Measurements from ENCODE around the gene SLC13A4.
"Not testable (repeated sequence)": the region's sequence is repeated elsewhere in the genome, so short reads cannot be mapped to it uniquely, and the experiment has no call there.

SLC13A4 gene

GRCh38 chr7:135678612-135679575 is 49.1 kb downstream of the SLC13A4 start:
- ATAC-seq (no peak), DNase-seq (no peak)
- H3K27me3 Mint-ChIP-seq: no peaks in the 10 kb centered on the region
- H3K4me3 Mint-ChIP-seq: no peak overlapping the region
- H3K4me1 Mint-ChIP-seq: peaks cover 4% of the 10 kb centered on the region
- peaks cover 11% of the 10 kb centered on the region for H3K36me3 Mint-ChIP-seq (ENCODE audit: low read depth)
- no peaks in the 10 kb centered on the region for H3K9me3 Mint-ChIP-seq
- H3K27ac Mint-ChIP-seq: no peak overlapping the region

GRCh38 chr7:135673360-135673706 is 54.7 kb downstream of the SLC13A4 start:
- Mint-ChIP-seq H3K27me3 (no peaks in the 10 kb centered on the region), H3K9me3 (peaks cover 4% of the 10 kb centered on the region), H3K4me1 (peaks cover 16% of the 10 kb centered on the region), H3K36me3 (ENCODE audit: low read depth) (peaks cover 29% of the 10 kb centered on the region), H3K27ac (no peak overlapping the region), H3K4me3 (no peak overlapping the region)
- no peak for ATAC-seq
- no peak for DNase-seq

- H3K27ac Mint-ChIP-seq: no peak overlapping the region
- H3K27me3 Mint-ChIP-seq: no peaks in the 10 kb centered on the region
- H3K4me1 Mint-ChIP-seq: peaks cover 16% of the 10 kb centered on the region
- peaks cover 4% of the 10 kb centered on the region for H3K9me3 Mint-ChIP-seq
- no peak for DNase-seq
- peak; percentile 59 for ATAC-seq
- H3K4me3 Mint-ChIP-seq: no peak overlapping the region
- H3K36me3 Mint-ChIP-seq (ENCODE audit: low read depth): peaks cover 33% of the 10 kb centered on the region
These were observed 55.2 kb downstream of the SLC13A4 start for GRCh38 chr7:135672560-135673359.

- Mint-ChIP-seq H3K9me3 (peaks cover 4% of the 10 kb centered on the region), H3K4me3 (no peak overlapping the region), H3K4me1 (peaks cover 35% of the 10 kb centered on the region), H3K27me3 (no peaks in the 10 kb centered on the region), H3K36me3 (ENCODE audit: low read depth) (peaks cover 37% of the 10 kb centered on the region), H3K27ac (no peak overlapping the region)
- DNase-seq: no peak
- no peak for ATAC-seq
These were observed 57.8 kb downstream of the SLC13A4 start for GRCh38 chr7:135670179-135670578.

- no peak overlapping the region for H3K27ac Mint-ChIP-seq
- ATAC-seq (no peak), DNase-seq (no peak)
- H3K4me3 Mint-ChIP-seq: no peak overlapping the region
- H3K36me3 Mint-ChIP-seq (ENCODE audit: low read depth): peaks cover 36% of the 10 kb centered on the region
- peaks cover 4% of the 10 kb centered on the region for H3K9me3 Mint-ChIP-seq
- peaks cover 39% of the 10 kb centered on the region for H3K4me1 Mint-ChIP-seq
- H3K27me3 Mint-ChIP-seq: no peaks in the 10 kb centered on the region
These were observed 58.2 kb downstream of the SLC13A4 start for GRCh38 chr7:135669774-135670173.

GRCh38 chr7:135668852-135669395 is 59.1 kb downstream of the SLC13A4 start:
- Mint-ChIP-seq H3K36me3 (ENCODE audit: low read depth) (peaks cover 35% of the 10 kb centered on the region), H3K4me1 (peaks cover 48% of the 10 kb centered on the region)
- H3K4me3 Mint-ChIP-seq, H3K27me3 Mint-ChIP-seq, H3K27ac Mint-ChIP-seq, ATAC-seq, H3K9me3 Mint-ChIP-seq, DNase-seq: not testable (repeated sequence)

GRCh38 chr7:135667626-135668025 is 60.4 kb downstream of the SLC13A4 start:
- not testable (repeated sequence) for ATAC-seq, H3K27ac Mint-ChIP-seq, DNase-seq, H3K9me3 Mint-ChIP-seq, H3K4me3 Mint-ChIP-seq, H3K27me3 Mint-ChIP-seq
- peaks cover 27% of the 10 kb centered on the region for H3K36me3 Mint-ChIP-seq (ENCODE audit: low read depth)
- H3K4me1 Mint-ChIP-seq: peaks cover 56% of the 10 kb centered on the region

- DNase-seq (no peak), ATAC-seq (no peak)
- Mint-ChIP-seq H3K4me1 (peaks cover 56% of the 10 kb centered on the region), H3K4me3 (no peak overlapping the region), H3K36me3 (ENCODE audit: low read depth) (peaks cover 27% of the 10 kb centered on the region), H3K27ac (no peak overlapping the region), H3K9me3 (peaks cover 4% of the 10 kb centered on the region), H3K27me3 (no peaks in the 10 kb centered on the region)
These were observed 61.1 kb downstream of the SLC13A4 start for GRCh38 chr7:135666846-135667245.

GRCh38 chr7:135666156-135666555 is 61.8 kb downstream of the SLC13A4 start:
- DNase-seq (no peak), ATAC-seq (no peak)
- Mint-ChIP-seq H3K9me3 (peaks cover 4% of the 10 kb centered on the region), H3K27ac (no peak overlapping the region), H3K36me3 (ENCODE audit: low read depth) (peaks cover 29% of the 10 kb centered on the region), H3K4me1 (peaks cover 61% of the 10 kb centered on the region), H3K4me3 (no peak overlapping the region), H3K27me3 (no peaks in the 10 kb centered on the region)

GRCh38 chr7:135665042-135665441 is 62.9 kb downstream of the SLC13A4 start:
- Mint-ChIP-seq H3K36me3 (ENCODE audit: low read depth) (peaks cover 29% of the 10 kb centered on the region), H3K4me1 (peaks cover 60% of the 10 kb centered on the region), H3K27me3 (no peaks in the 10 kb centered on the region), H3K4me3 (peak overlapping the region; percentile 45), H3K27ac (no peak overlapping the region), H3K9me3 (peaks cover 4% of the 10 kb centered on the region)
- no peak for ATAC-seq
- no peak for DNase-seq

GRCh38 chr7:135664046-135664589 is 63.9 kb downstream of the SLC13A4 start:
- ATAC-seq (peak; percentile 34), DNase-seq (no peak)
- H3K36me3 Mint-ChIP-seq (ENCODE audit: low read depth): peaks cover 29% of the 10 kb centered on the region
- H3K27me3 Mint-ChIP-seq: no peaks in the 10 kb centered on the region
- H3K9me3 Mint-ChIP-seq: peaks cover 4% of the 10 kb centered on the region
- H3K4me1 Mint-ChIP-seq: peaks cover 57% of the 10 kb centered on the region
- peak overlapping the region; percentile 70 for H3K27ac Mint-ChIP-seq
- peak overlapping the region; percentile 98 for H3K4me3 Mint-ChIP-seq

- H3K36me3 Mint-ChIP-seq (ENCODE audit: low read depth): peaks cover 14% of the 10 kb centered on the region
- peak within 1 kb of the TSS; percentile 99 for H3K27ac Mint-ChIP-seq
- ATAC-seq (peak; percentile 86), DNase-seq (peak; percentile 97)
- H3K9me3 Mint-ChIP-seq: no peaks in the 10 kb centered on the region
- peak within 1 kb of the TSS; percentile 98 for H3K4me3 Mint-ChIP-seq
- H3K4me1 Mint-ChIP-seq: peaks cover 51% of the 10 kb centered on the region
- no peaks in the 10 kb centered on the region for H3K27me3 Mint-ChIP-seq
These were observed 65.4 kb downstream of the SLC13A4 start, which contains the start of gene STMP1 for GRCh38 chr7:135662373-135663114. TSS of gene STMP1 (plus strand) at chr7:135662514.

GRCh38 chr7:135662123-135662372 is 65.9 kb downstream of the SLC13A4 start:
- ATAC-seq: no peak
- Mint-ChIP-seq H3K4me3 (peak overlapping the region; percentile 98), H3K27ac (peak overlapping the region; percentile 99)

More at GRCh38 chr7:135662123-135662372, 65.9 kb downstream of the SLC13A4 start:
- no peak for DNase-seq
- no peaks in the 10 kb centered on the region for H3K27me3 Mint-ChIP-seq
- peaks cover 50% of the 10 kb centered on the region for H3K4me1 Mint-ChIP-seq
- no peaks in the 10 kb centered on the region for H3K9me3 Mint-ChIP-seq
- H3K36me3 Mint-ChIP-seq (ENCODE audit: low read depth): peaks cover 13% of the 10 kb centered on the region

Data from activated naive CD8-positive, alpha-beta T cell treated with anti-CD3 and anti-CD28 coated beads, Interleukin-2, amount 50 U/mL, for 24 hours (primary cell).